GM12892 (cell line): ENCODE measurements around the gene LPIN1.

Experiments used
- POLR2A ChIP-seq: IDR thresholded peaks from 2 replicates; pipeline ENCODE4 v1.6.1; 2011; ENCODE audit warnings: low read depth, low read length, control low read depth
- POLR2AphosphoS5 ChIP-seq: IDR thresholded peaks from 2 replicates; pipeline ENCODE4 v1.6.1; 2011; ENCODE audit warnings: low read depth, low read length, control low read depth
- TAF1 ChIP-seq: IDR thresholded peaks from 2 replicates; pipeline ENCODE4 v1.6.1; 2011; ENCODE audit warnings: low read depth, mild to moderate bottlenecking, control low read depth, low read length, borderline replicate concordance

DNA sequence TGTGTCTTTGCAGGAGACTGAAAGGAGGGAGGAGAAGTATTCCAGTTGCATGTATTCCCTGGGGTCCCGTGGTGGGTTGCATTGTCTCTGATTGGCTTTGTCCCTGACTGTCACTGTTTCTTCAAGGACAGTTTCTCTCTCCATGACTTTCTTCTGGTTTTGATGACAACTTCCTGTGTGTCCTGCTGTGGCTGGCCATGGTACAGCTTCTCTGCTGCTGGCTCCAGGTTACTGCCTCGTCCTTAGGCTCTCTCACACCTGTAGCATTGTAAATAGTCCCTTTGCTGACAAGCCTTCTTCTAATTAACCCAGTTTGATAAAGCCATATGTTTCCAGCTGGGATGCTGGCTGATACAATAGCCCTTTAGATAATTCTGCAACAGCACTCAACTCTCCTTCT lies 129.0 kb downstream of the LPIN1 start:
- no peak for TF ChIP-seq POLR2AphosphoS5
- TF ChIP-seq TAF1, result no peak
- no peak for TF ChIP-seq POLR2A
